GM23338 (cell line): ENCODE measurements around the gene MTX2. TPM values are rescaled to one million over a fixed set of nuclear protein-coding genes. Genes with fewer than 3 reads are reported as not detected.

Experiments used
- ATAC-seq: fragments of 200-7000 bp; cut with Tn5 transposase; 3 replicates; pipeline ENCODE4 v1.9.1; 2020
- DNase-seq: peaks from one replicate; pipeline ENCODE4 v3.0.0-alpha.2; 2015; ENCODE audit warnings: low spot score
- H2AFZ ChIP-seq: fragments of 200-600 bp; sonication (generic); 2 replicates; pipeline ENCODE4 v1.8.0; 2016; ENCODE audit warnings: antibody characterized with exemption, mild to moderate bottlenecking, moderate library complexity
- H3F3A ChIP-seq: fragments of 200-600 bp; sonication (generic); replicated peaks from 2 replicates; pipeline ENCODE4 v1.8.0; 2017; ENCODE audit warnings: antibody characterized with exemption, mixed run types, low read depth
- H3K27ac ChIP-seq: fragments of 200-600 bp; sonication (generic); 2 replicates; pipeline ENCODE4 v1.6.1; 2016; ENCODE audit warnings: low read depth
- H3K27me3 ChIP-seq: fragments of 200-600 bp; sonication (generic); 2 replicates; pipeline ENCODE4 v1.8.0; 2016; ENCODE audit warnings: mild to moderate bottlenecking, mixed run types, moderate library complexity; ENCODE audit not compliant: insufficient read depth
- H3K36me3 ChIP-seq: fragments of 200-600 bp; sonication (generic); 2 replicates; pipeline ENCODE4 v1.8.0; 2016; ENCODE audit warnings: mild to moderate bottlenecking; ENCODE audit not compliant: insufficient read depth
- H3K4me1 ChIP-seq: fragments of 200-600 bp; sonication (generic); 2 replicates; pipeline ENCODE4 v1.8.0; 2016; ENCODE audit warnings: mild to moderate bottlenecking, moderate library complexity; ENCODE audit not compliant: insufficient read depth
- H3K4me2 ChIP-seq: fragments of 200-600 bp; sonication (generic); 2 replicates; pipeline ENCODE4 v1.7.1; 2017; ENCODE audit warnings: mixed run types
- H3K4me3 ChIP-seq: fragments of 200-600 bp; sonication (generic); 2 replicates; pipeline ENCODE4 v1.6.1; 2016; ENCODE audit warnings: mixed run types
- H3K79me2 ChIP-seq: fragments of 200-600 bp; sonication (generic); replicated peaks from 2 replicates; pipeline ENCODE4 v1.8.0; 2017; ENCODE audit warnings: mild to moderate bottlenecking; ENCODE audit not compliant: insufficient read depth
- H3K9me2 ChIP-seq: fragments of 200-600 bp; sonication (generic); 2 replicates; pipeline ENCODE4 v1.8.0; 2017; ENCODE audit not compliant: insufficient read depth
- H4K20me1 ChIP-seq: fragments of 200-600 bp; sonication (generic); replicated peaks from 2 replicates; pipeline ENCODE4 v1.8.0; 2017; ENCODE audit warnings: mild to moderate bottlenecking; ENCODE audit not compliant: insufficient read depth
- H3K27ac Mint-ChIP-seq: 2 replicates; pipeline ENCODE4 v1.8.0; 2020; ENCODE audit warnings: inconsistent platforms, mild to moderate bottlenecking, moderate library complexity, mixed read lengths
- H3K27me3 Mint-ChIP-seq: 3 replicates; pipeline ENCODE4 v1.8.0; 2022; ENCODE audit warnings: low read depth, mild to moderate bottlenecking, moderate library complexity, mixed read lengths, inconsistent platforms; ENCODE audit not compliant: insufficient read depth, poor library complexity
- H3K36me3 Mint-ChIP-seq: 3 replicates; pipeline ENCODE4 v1.8.0; 2021; ENCODE audit warnings: low read depth, mild to moderate bottlenecking, inconsistent platforms, moderate library complexity, mixed read lengths
- H3K4me1 Mint-ChIP-seq: 3 replicates; pipeline ENCODE4 v1.8.0; 2020; ENCODE audit warnings: mild to moderate bottlenecking, inconsistent platforms, mixed read lengths
- H3K4me3 Mint-ChIP-seq: 3 replicates; pipeline ENCODE4 v1.8.0; 2021; ENCODE audit warnings: moderate library complexity, mild to moderate bottlenecking, inconsistent platforms, mixed read lengths
- H3K9me3 Mint-ChIP-seq: 3 replicates; pipeline ENCODE4 v1.8.0; 2020; ENCODE audit warnings: moderate library complexity, mild to moderate bottlenecking, inconsistent platforms, mixed read lengths
- CREB1 ChIP-seq: fragments of 250-450 bp; sonication (Bioruptor Pico); IDR thresholded peaks from 2 replicates; pipeline ENCODE4 v1.5.0; 2020; ENCODE audit warnings: low read depth, mild to moderate bottlenecking, moderate library complexity
- CTCF ChIP-seq, 2 experiments: fragments of 200-600 bp in 1 of 2; sonication (generic) in 1 of 2; conservative IDR thresholded peaks; 2 replicates each; pipeline versions ENCODE4 v1.5.1 to v1.6.1; 2016 to 2017; ENCODE audit warnings: antibody characterized with exemption in 2 of 2, low read depth in 2 of 2, mild to moderate bottlenecking in 2 of 2, moderate library complexity in 1 of 2
- ETS1 ChIP-seq: IDR thresholded peaks from 2 replicates; pipeline ENCODE4 v1.6.1; 2016; ENCODE audit warnings: antibody characterized with exemption
- EZH2 ChIP-seq: fragments of 200-600 bp; sonication (generic); IDR thresholded peaks from one replicate; pipeline ENCODE4 v1.8.0; 2017; ENCODE audit warnings: antibody characterized with exemption, mild to moderate bottlenecking, low read depth; ENCODE audit not compliant: unreplicated experiment
- EZH2phosphoT487 ChIP-seq: fragments of 200-600 bp; sonication (generic); IDR thresholded peaks from one replicate; pipeline ENCODE4 v1.8.1; 2018; ENCODE audit warnings: antibody characterized with exemption; ENCODE audit not compliant: unreplicated experiment
- JUNB ChIP-seq: IDR thresholded peaks from one replicate; pipeline ENCODE4 v1.6.1; 2016; ENCODE audit warnings: antibody characterized with exemption; ENCODE audit not compliant: unreplicated experiment
- NANOG ChIP-seq: IDR thresholded peaks from 2 replicates; pipeline ENCODE4 v1.6.1; 2016; ENCODE audit warnings: antibody characterized with exemption, borderline replicate concordance
- POLR2AphosphoS5 ChIP-seq: IDR thresholded peaks from 2 replicates; pipeline ENCODE4 v1.6.1; 2016; ENCODE audit warnings: antibody characterized with exemption, low read depth
- STAT1 ChIP-seq: IDR thresholded peaks from one replicate; pipeline ENCODE4 v1.6.1; 2016; ENCODE audit warnings: antibody characterized with exemption; ENCODE audit not compliant: unreplicated experiment
- ZNF114 ChIP-seq: fragments of 250-450 bp; sonication (Bioruptor Pico); IDR thresholded peaks from 2 replicates; pipeline ENCODE4 v1.5.0; 2020; ENCODE audit warnings: mild to moderate bottlenecking, moderate library complexity
- ZNF331 ChIP-seq: fragments of 250-450 bp; sonication (Bioruptor Pico); IDR thresholded peaks from 2 replicates; pipeline ENCODE4 v1.5.0; 2020; ENCODE audit warnings: low read depth, mild to moderate bottlenecking, moderate library complexity
- ZNF462 ChIP-seq: fragments of 250-450 bp; sonication (Bioruptor Pico); IDR thresholded peaks from 2 replicates; pipeline ENCODE4 v1.5.0; 2020; ENCODE audit warnings: mild to moderate bottlenecking, moderate library complexity
- polyA plus RNA-seq: library from polyadenylated mRNA; unstranded; fragments of >200 nt; fragmentation: Nextera tagmentation; extraction: Ambion mirVana; gene quantifications from 2 replicates; pipeline ENCODE4 v1.2.1, GENCODE V29; 2016
- total RNA-seq: library from RNA; depleted of rRNA; stranded (reverse); fragments of >200 nt; shearing (Covaris generic); gene quantifications from 2 replicates; pipeline ENCODE4 v1.2.3, GENCODE V29; 2014
- TF ChIP-seq, protein P1 (sequence below): IDR thresholded peaks from one replicate; pipeline ENCODE4 v1.6.1; 2018; ENCODE audit warnings: antibody characterized with exemption; ENCODE audit not compliant: unreplicated experiment

The MTX2 gene
- total and polyA plus RNA-seq, 2 experiments from 2014 or later = 37.5 to 81.7 TPM

- Histone ChIP-seq H3F3A (no peaks in the 10 kb centered on the region), H3K27ac (no peak overlapping the region), H3K27me3 (no peaks in the 10 kb centered on the region), H3K79me2 (no peaks in the 10 kb centered on the region), H3K9me2 (no peaks in the 10 kb centered on the region), H3K4me2 (no peak overlapping the region), H3K36me3 (no peaks in the 10 kb centered on the region), H4K20me1 (no peaks in the 10 kb centered on the region), H3K4me3 (no peak overlapping the region), H3K4me1 (no peaks in the 10 kb centered on the region), H2AFZ (no peak overlapping the region)
- no peak overlapping the region for H3K27ac Mint-ChIP-seq
- no peaks in the 10 kb centered on the region for H3K27me3 Mint-ChIP-seq
- TF ChIP-seq ZNF462 (CRISPR knock-in tag) (no peak), POLR2AphosphoS5 (no peak), STAT1 (no peak), CTCF (conservative IDR thresholded peaks at IDR 0.05; ENCODE audit: low read depth in 2 of 2) (no peak), CREB1 (CRISPR knock-in tag) (no peak), EZH2phosphoT487 (no peak), ZNF331 (CRISPR knock-in tag) (no peak), EZH2 (no peak), ZNF114 (CRISPR knock-in tag) (no peak), JUNB (no peak), NANOG (no peak), ETS1 (no peak)
- TF ChIP-seq, protein P1, sequence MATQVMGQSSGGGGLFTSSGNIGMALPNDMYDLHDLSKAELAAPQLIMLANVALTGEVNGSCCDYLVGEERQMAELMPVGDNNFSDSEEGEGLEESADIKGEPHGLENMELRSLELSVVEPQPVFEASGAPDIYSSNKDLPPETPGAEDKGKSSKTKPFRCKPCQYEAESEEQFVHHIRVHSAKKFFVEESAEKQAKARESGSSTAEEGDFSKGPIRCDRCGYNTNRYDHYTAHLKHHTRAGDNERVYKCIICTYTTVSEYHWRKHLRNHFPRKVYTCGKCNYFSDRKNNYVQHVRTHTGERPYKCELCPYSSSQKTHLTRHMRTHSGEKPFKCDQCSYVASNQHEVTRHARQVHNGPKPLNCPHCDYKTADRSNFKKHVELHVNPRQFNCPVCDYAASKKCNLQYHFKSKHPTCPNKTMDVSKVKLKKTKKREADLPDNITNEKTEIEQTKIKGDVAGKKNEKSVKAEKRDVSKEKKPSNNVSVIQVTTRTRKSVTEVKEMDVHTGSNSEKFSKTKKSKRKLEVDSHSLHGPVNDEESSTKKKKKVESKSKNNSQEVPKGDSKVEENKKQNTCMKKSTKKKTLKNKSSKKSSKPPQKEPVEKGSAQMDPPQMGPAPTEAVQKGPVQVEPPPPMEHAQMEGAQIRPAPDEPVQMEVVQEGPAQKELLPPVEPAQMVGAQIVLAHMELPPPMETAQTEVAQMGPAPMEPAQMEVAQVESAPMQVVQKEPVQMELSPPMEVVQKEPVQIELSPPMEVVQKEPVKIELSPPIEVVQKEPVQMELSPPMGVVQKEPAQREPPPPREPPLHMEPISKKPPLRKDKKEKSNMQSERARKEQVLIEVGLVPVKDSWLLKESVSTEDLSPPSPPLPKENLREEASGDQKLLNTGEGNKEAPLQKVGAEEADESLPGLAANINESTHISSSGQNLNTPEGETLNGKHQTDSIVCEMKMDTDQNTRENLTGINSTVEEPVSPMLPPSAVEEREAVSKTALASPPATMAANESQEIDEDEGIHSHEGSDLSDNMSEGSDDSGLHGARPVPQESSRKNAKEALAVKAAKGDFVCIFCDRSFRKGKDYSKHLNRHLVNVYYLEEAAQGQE = no peak
- H3K36me3 Mint-ChIP-seq = no peaks in the 10 kb centered on the region
- ATAC-seq (no peak), DNase-seq (no peak)
- no peaks in the 10 kb centered on the region for H3K9me3 Mint-ChIP-seq
- no peak overlapping the region for H3K4me3 Mint-ChIP-seq
- no peaks in the 10 kb centered on the region for H3K4me1 Mint-ChIP-seq
These were observed 8.1 kb upstream of the MTX2 start for GRCh38 chr2:176261136-176261535.
